GM18505 (cell line): ENCODE measurements around the gene SV2A.
A peak's percentile ranks its signal among the peaks of the same experiment; 100 is the strongest.
"Not testable (repeated sequence)": the region's sequence is repeated elsewhere in the genome, so short reads cannot be mapped to it uniquely, and the experiment has no call there.

Source experiments
- ATAC-seq: cut with Tn5 transposase; IDR thresholded peaks from one replicate; pipeline ENCODE4 v1.9.1; 2021; ENCODE audit not compliant: unreplicated experiment
- POLR2A ChIP-seq: IDR thresholded peaks from 4 replicates; pipeline ENCODE4 v1.6.1; 2011; ENCODE audit warnings: borderline replicate concordance; ENCODE audit not compliant: insufficient read depth, insufficient read length; ENCODE audit errors: extremely low read depth

Gene SV2A, protein sequence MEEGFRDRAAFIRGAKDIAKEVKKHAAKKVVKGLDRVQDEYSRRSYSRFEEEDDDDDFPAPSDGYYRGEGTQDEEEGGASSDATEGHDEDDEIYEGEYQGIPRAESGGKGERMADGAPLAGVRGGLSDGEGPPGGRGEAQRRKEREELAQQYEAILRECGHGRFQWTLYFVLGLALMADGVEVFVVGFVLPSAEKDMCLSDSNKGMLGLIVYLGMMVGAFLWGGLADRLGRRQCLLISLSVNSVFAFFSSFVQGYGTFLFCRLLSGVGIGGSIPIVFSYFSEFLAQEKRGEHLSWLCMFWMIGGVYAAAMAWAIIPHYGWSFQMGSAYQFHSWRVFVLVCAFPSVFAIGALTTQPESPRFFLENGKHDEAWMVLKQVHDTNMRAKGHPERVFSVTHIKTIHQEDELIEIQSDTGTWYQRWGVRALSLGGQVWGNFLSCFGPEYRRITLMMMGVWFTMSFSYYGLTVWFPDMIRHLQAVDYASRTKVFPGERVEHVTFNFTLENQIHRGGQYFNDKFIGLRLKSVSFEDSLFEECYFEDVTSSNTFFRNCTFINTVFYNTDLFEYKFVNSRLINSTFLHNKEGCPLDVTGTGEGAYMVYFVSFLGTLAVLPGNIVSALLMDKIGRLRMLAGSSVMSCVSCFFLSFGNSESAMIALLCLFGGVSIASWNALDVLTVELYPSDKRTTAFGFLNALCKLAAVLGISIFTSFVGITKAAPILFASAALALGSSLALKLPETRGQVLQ

GRCh38 chr1:149917571-149918144, at the start of gene SV2A:
SV2A (minus strand) TSS chr1:149917844; CDS start chr1:149913840, 4,004 bp downstream.
- ATAC-seq = no peak
- no peak for TF ChIP-seq POLR2A

- ATAC-seq = no peak
- TF ChIP-seq POLR2A = no peak
These were observed 49.4 kb upstream of the SV2A start for GRCh38 chr1:149967041-149967440.

- no peak for TF ChIP-seq POLR2A
- no peak for ATAC-seq
These were observed 48.8 kb upstream of the SV2A start for GRCh38 chr1:149966405-149966804.

DNA sequence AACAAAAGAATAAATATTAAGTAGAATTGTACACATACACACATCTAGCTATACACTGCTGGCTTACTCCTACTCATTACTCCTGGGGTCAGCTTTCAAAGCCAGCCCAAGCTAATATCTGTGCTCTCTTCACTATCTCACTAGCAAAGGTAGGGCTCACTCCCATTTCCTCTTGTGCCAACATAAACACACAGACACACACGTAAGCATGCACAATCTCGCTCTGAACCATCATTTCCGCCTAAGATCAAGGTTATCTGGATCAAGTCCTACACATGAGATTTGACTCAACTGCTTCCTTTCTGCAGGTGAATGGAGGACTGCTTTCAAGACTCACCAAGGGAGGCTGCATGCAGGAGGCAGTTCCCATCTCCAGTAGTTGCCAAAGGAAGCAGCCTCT, 47.8 kb upstream of the SV2A start:
- no peak for ATAC-seq
- TF ChIP-seq POLR2A = no peak

- ATAC-seq = no peak
- TF ChIP-seq POLR2A = no peak
These were observed 45.7 kb upstream of the SV2A start for GRCh38 chr1:149963358-149963757.

GRCh38 chr1:149962736-149963135, 45.1 kb upstream of the SV2A start:
- no peak for TF ChIP-seq POLR2A
- no peak for ATAC-seq

DNA sequence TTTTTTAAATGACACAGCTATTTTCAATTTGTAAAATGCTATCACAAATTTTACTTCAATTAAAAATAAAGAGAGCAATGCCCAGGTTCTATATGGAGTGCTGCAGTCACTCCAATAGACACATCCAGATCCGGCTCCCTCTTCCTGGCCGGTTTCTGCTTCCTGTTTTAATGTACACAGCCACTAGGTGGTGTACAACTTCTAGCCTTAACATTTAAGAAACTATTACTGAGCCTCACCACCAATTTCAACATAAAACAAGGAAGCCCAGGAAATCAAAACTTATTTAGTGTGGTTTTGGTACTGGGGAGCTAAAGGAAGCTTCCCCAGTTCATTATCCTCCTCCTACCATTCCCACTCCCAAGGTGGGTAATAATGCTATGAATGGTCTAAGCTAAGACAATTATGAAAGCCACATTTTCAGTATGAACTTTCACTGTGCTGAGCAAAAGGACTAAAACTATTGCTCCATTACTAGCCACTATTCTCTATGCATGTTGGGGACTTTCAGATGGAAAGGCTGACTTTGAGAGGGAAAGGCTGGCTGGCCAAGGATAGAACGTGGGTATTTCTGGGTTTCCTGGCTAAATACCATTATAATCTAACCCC, 44.5 kb upstream of the SV2A start:
- TF ChIP-seq POLR2A = no peak
- peak; percentile 47 for ATAC-seq

GRCh38 chr1:149957548-149957947, 39.9 kb upstream of the SV2A start:
- not testable (repeated sequence) for ATAC-seq

DNA sequence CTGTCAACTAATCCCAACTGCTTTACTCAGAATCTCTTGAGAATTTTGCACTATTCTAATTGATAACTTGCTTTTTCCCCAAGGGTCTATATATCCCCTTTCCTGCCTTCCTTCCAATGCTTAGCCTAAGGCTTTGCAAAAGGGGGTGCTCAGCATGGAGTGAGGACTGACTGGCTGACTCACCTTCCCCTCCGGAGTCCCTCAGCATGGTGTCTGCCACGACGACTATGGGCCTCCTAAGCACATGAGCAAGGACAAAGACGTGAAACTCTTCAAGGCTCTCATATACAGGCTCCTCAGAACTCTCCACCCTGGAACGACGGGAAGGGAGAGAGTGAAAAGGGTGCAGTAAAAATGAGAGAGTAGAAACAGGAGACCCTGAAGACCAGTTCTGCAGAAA, 32.3 kb upstream of the SV2A start:
- TF ChIP-seq POLR2A = no peak
- no peak for ATAC-seq

DNA sequence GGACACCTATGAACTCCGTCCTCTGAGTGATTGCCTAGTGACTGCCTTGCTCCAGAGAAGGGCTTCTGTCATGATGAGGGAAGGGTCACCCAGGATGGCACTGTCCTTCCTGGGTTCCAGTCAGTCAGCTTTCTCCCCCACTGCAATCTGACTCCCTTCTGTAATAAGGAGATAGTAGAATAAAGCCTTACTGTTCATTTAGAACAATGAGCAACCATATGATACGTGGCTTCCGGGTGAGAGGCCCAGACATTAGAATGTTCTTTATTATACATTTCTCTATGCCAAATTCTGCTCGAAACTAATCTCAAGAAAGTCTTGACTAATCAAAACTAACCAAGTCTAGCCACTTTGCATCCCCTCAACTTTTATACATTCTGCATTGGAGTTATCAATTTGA, 27.6 kb upstream of the SV2A start:
- no peak for ATAC-seq
- no peak for TF ChIP-seq POLR2A

GRCh38 chr1:149942885-149943284, 25.2 kb upstream of the SV2A start:
- no peak for TF ChIP-seq POLR2A
- no peak for ATAC-seq

- ATAC-seq = no peak
- TF ChIP-seq POLR2A = no peak
These were observed 24.6 kb upstream of the SV2A start for GRCh38 chr1:149942207-149942606.

GRCh38 chr1:149940427-149940826, 22.8 kb upstream of the SV2A start:
- ATAC-seq = no peak
- TF ChIP-seq POLR2A = no peak

DNA sequence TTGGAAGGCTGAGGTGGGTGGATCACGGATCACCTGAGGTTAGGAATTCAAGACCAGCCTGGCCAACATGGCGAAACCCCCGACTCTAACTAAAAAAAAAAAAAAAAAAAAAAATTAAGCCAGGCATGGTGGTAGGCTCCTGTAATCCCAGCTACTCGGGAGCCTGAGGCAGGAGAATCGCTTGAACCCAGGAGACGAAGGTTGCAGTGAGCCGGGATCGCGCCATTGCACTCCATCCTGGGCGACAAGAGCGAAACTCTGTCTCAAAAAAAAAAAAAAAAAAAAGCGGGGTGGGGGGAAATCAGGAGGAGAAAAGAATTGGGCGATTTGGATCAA, 21.0 kb upstream of the SV2A start:
- ATAC-seq = not testable (repeated sequence)
